Loucy (cell line): ENCODE data around the gene DNAJB13.

ENCODE experiments used
- CTCF ChIP-seq: fragments of 200-600 bp; sonication (generic); conservative IDR thresholded peaks from 2 replicates; pipeline ENCODE4 v1.5.1; 2014; ENCODE audit warnings: mild to moderate bottlenecking, antibody characterized with exemption, low read length
- EZH2phosphoT487 ChIP-seq: fragments of 200-600 bp; IDR thresholded peaks from 2 replicates; pipeline ENCODE4 v1.6.1; 2018; ENCODE audit warnings: antibody characterized with exemption, mild to moderate bottlenecking, moderate library complexity, borderline replicate concordance

- TF ChIP-seq CTCF, result no peak
- no peak for TF ChIP-seq EZH2phosphoT487
Observed at GRCh38 chr11:73944085-73944484, 6.7 kb upstream of the DNAJB13 start.
